Measurements from ENCODE around the gene TIMM8B. TPM values are rescaled to one million over a fixed set of nuclear protein-coding genes. Genes with fewer than 3 reads are reported as not detected.
"Not testable (repeated sequence)": the region's sequence is repeated elsewhere in the genome, so short reads cannot be mapped to it uniquely, and the experiment has no call there.

TIMM8B gene
- polyA plus RNA-seq, 3 donors: 27.9 to 160 (median 143) TPM

- no peak overlapping the region for H3K9ac ChIP-seq (ENCODE audit: insufficient read depth, low read length, poor library complexity, severe bottlenecking)
- intact Hi-C loops (cut with micrococcal nuclease): no loop called here
- no peak overlapping the region for H3K4me2 ChIP-seq (replicated peaks; ENCODE audit: extremely low read depth, low read length, poor library complexity, severe bottlenecking)
- no peak for DNase-seq
- H3K27ac ChIP-seq (ENCODE audit: low read depth in 1 of 2, low read length in 2 of 2): no peak overlapping the region
- no peaks in the 10 kb centered on the region for H3K27me3 ChIP-seq (ENCODE audit: control insufficient read depth in 2 of 2, insufficient read depth in 2 of 2, low read length in 2 of 2)
- no peak overlapping the region for H3K27ac Mint-ChIP-seq
- no peak overlapping the region for H3K4me3 Mint-ChIP-seq
- no peak for TF ChIP-seq CTCF (IDR thresholded peaks at IDR 0.05)
- peaks cover 19% of the 10 kb centered on the region for H4K20me1 ChIP-seq (ENCODE audit: insufficient read depth, low read length)
- H3K4me3 ChIP-seq (replicated peaks in 1 of 3; ENCODE audit: low read depth in 2 of 3, low read length in 3 of 3): no peak overlapping the region
- H3K9me3 Mint-ChIP-seq: no peaks in the 10 kb centered on the region
- H2AFZ ChIP-seq (ENCODE audit: insufficient read depth, low read depth, low read length, poor library complexity, severe bottlenecking): no peak overlapping the region
- peaks cover 3% of the 10 kb centered on the region for H3K4me1 Mint-ChIP-seq
- no peaks in the 10 kb centered on the region for H3K4me1 ChIP-seq (ENCODE audit: control insufficient read depth in 1 of 2, insufficient read depth in 2 of 2, low read length in 2 of 2)
- H3K9me3 ChIP-seq (replicated peaks in 1 of 2; ENCODE audit: control insufficient read depth in 1 of 2, insufficient read depth in 1 of 2, low read length in 2 of 2): no peaks in the 10 kb centered on the region
- peaks cover 48 to 77% of the 10 kb centered on the region in 2 donors for H3K36me3 ChIP-seq (replicated peaks in 1 of 2; ENCODE audit: control insufficient read depth in 1 of 2, insufficient read depth in 2 of 2, low read length in 2 of 2)
- peaks cover 20% of the 10 kb centered on the region for H3K79me2 ChIP-seq (ENCODE audit: insufficient read depth, low read length)
- peaks cover 0 to 1% (median 0%) of the 10 kb centered on the region in 3 donors for H3K27me3 Mint-ChIP-seq (ENCODE audit: low read depth in 3 of 3)
- peaks cover 62 to 64% of the 10 kb centered on the region in 2 donors for H3K36me3 Mint-ChIP-seq
Observed at GRCh38 chr11:112096194-112096593, 9.6 kb upstream of the TIMM8B start.

- H3K4me1 Mint-ChIP-seq; H2AFZ ChIP-seq (ENCODE audit: insufficient read depth, low read depth, low read length, poor library complexity, severe bottlenecking); H3K27ac Mint-ChIP-seq; H3K27me3 Mint-ChIP-seq (ENCODE audit: low read depth in 3 of 3); H3K9me3 Mint-ChIP-seq; H3K9me3 ChIP-seq (replicated peaks in 1 of 2; ENCODE audit: control insufficient read depth in 1 of 2, insufficient read depth in 1 of 2, low read length in 2 of 2); H3K4me3 ChIP-seq (replicated peaks in 1 of 3; ENCODE audit: low read depth in 2 of 3, low read length in 3 of 3); H3K27me3 ChIP-seq (ENCODE audit: control insufficient read depth in 2 of 2, insufficient read depth in 2 of 2, low read length in 2 of 2); DNase-seq; H3K4me1 ChIP-seq (ENCODE audit: control insufficient read depth in 1 of 2, insufficient read depth in 2 of 2, low read length in 2 of 2); intact Hi-C loops (cut with micrococcal nuclease); H3K27ac ChIP-seq (ENCODE audit: low read depth in 1 of 2, low read length in 2 of 2); H3K4me2 ChIP-seq (replicated peaks; ENCODE audit: extremely low read depth, low read length, poor library complexity, severe bottlenecking); H3K4me3 Mint-ChIP-seq; H3K9ac ChIP-seq (ENCODE audit: insufficient read depth, low read length, poor library complexity, severe bottlenecking): not testable (repeated sequence)
- H4K20me1 ChIP-seq (ENCODE audit: insufficient read depth, low read length): peaks cover 19% of the 10 kb centered on the region
- WGBS (ENCODE audit: insufficient coverage): no CpG with 5 or more reads among the region's 2 CpGs
- peaks cover 28% of the 10 kb centered on the region for H3K79me2 ChIP-seq (ENCODE audit: insufficient read depth, low read length)
- H3K36me3 ChIP-seq (replicated peaks in 1 of 2; ENCODE audit: control insufficient read depth in 1 of 2, insufficient read depth in 2 of 2, low read length in 2 of 2): peaks cover 56 to 86% of the 10 kb centered on the region in 2 donors
- H3K36me3 Mint-ChIP-seq: peaks cover 70 to 73% of the 10 kb centered on the region in 2 donors
Observed at GRCh38 chr11:112095302-112095701, 8.7 kb upstream of the TIMM8B start.

All from CD14-positive monocyte (primary cell).